HepG2 (cell line): ENCODE measurements around the gene TOM1L2.

Source experiments
- EZH2 ChIP-seq: conservative IDR thresholded peaks from 2 replicates; pipeline ENCODE4 v1.6.1; 2012; ENCODE audit warnings: mild to moderate bottlenecking, low read depth, low read length, moderate library complexity
- MAFK ChIP-seq, 2 experiments: IDR thresholded peaks in 1 of 2; conservative IDR thresholded peaks in 1 of 2; 2 replicates each; pipeline ENCODE4 v1.6.1; 2011; ENCODE audit warnings: improper control_type of control experiment in 2 of 2, low read length in 2 of 2
- NR2F2 ChIP-seq: IDR thresholded peaks from 2 replicates; pipeline ENCODE4 v1.6.1; 2012; ENCODE audit warnings: low read depth, inconsistent platforms, borderline replicate concordance
- PHF8 ChIP-seq: sonication (generic); formaldehyde crosslinking; IDR thresholded peaks from 2 replicates; pipeline ENCODE4 v1.5.0; 2020; ENCODE audit warnings: missing genetic modification reagents
- POLR2A ChIP-seq, 2 experiments: IDR thresholded peaks; 2 replicates each; pipeline ENCODE4 v1.6.1; 2011; ENCODE audit warnings: low read depth in 2 of 2, low read length in 2 of 2, mild to moderate bottlenecking in 1 of 2, moderate library complexity in 1 of 2; ENCODE audit not compliant: insufficient read depth in 1 of 2
- REXO4 ChIP-seq: sonication (generic); formaldehyde crosslinking; IDR thresholded peaks from 2 replicates; pipeline ENCODE4 v1.8.0; 2022; ENCODE audit warnings: missing genetic modification reagents, mild to moderate bottlenecking, borderline replicate concordance
- SPEN ChIP-seq: sonication (generic); formaldehyde crosslinking; IDR thresholded peaks from 2 replicates; pipeline ENCODE4 v1.5.1; 2020; ENCODE audit warnings: low read depth, mild to moderate bottlenecking, missing genetic modification reagents
- TARDBP ChIP-seq: sonication (generic); formaldehyde crosslinking; IDR thresholded peaks from 2 replicates; pipeline ENCODE4 v1.8.0; 2022; ENCODE audit warnings: mild to moderate bottlenecking, missing genetic modification reagents
- YY1 ChIP-seq: IDR thresholded peaks from 2 replicates; pipeline ENCODE4 v1.6.1; 2011; ENCODE audit warnings: low read length, low read depth, moderate library complexity, mild to moderate bottlenecking; ENCODE audit not compliant: insufficient read depth, insufficient replicate concordance
- ZNF274 ChIP-seq: sonication (generic); formaldehyde crosslinking; IDR thresholded peaks from 2 replicates; pipeline ENCODE4 v1.5.1; 2020; ENCODE audit warnings: mild to moderate bottlenecking, missing genetic modification reagents
- ZNF296 ChIP-seq: sonication (generic); formaldehyde crosslinking; conservative IDR thresholded peaks from 2 replicates; pipeline ENCODE4 v1.5.0; 2020; ENCODE audit warnings: mild to moderate bottlenecking, missing genetic modification reagents
- ZNF749 ChIP-seq: sonication (generic); formaldehyde crosslinking; IDR thresholded peaks from 2 replicates; pipeline ENCODE4 v1.8.0; 2022; ENCODE audit warnings: mild to moderate bottlenecking, missing genetic modification reagents, moderate library complexity, borderline replicate concordance

DNA sequence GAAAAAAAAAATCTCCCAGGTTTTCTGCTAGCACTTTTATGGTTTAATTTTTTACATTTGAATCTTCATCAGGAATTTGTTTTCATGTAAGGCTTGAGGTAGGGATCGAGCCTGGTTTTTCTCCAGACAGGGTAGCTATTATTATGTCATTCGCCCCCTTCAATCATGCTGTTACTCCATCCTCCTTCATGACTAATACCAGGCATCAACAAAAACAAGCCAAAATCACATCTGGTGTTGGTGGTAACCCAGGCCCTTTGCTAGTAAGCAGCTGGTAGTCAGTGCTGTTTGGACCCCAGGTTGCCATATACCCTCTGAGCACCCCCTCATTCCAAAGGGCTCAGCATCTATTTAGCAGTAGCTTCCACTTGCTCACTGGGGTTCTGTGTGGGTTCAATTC, 30.0 kb upstream of the TOM1L2 start:
- TF ChIP-seq POLR2A (IDR thresholded peaks at IDR 0.05; ENCODE audit: insufficient read depth in 1 of 2, low read depth in 2 of 2, low read length in 2 of 2) (no peak), YY1 (no peak), ZNF274 (CRISPR knock-in tag) (no peak), NR2F2 (no peak), MAFK (conservative IDR thresholded peaks at IDR 0.05 in 1 of 2, IDR thresholded peaks at IDR 0.05 in 1 of 2; ENCODE audit: low read length in 2 of 2) (no peak), ZNF749 (no peak), REXO4 (CRISPR knock-in tag) (no peak), SPEN (no peak), EZH2 (no peak), ZNF296 (no peak), PHF8 (CRISPR knock-in tag) (no peak), TARDBP (CRISPR knock-in tag) (no peak)
